CD4-positive, alpha-beta memory T cell (primary cell): ENCODE data around the gene SSU72. TPM values are rescaled to one million over a fixed set of nuclear protein-coding genes. Genes with fewer than 3 reads are reported as not detected.

Experiments used
- CTCF ChIA-PET: fragments of 350-600 bp; sonication (Branson Sonifier 250); formaldehyde crosslinking; loops from one replicate; lab custom pipeline; 2021; ENCODE audit warnings: inconsistent platforms; ENCODE audit not compliant: partially characterized antibody; lab: Charles Lee
- POLR2A ChIA-PET: fragments of 350-600 bp; sonication (Branson Sonifier 250); formaldehyde crosslinking; loops from one replicate; lab custom pipeline; 2021; ENCODE audit not compliant: partially characterized antibody; lab: Charles Lee
- DNase-seq, 5 donors: peaks; one replicate each; pipeline versions ENCODE4 v3.0.0 to v3.0.0-alpha.2; 2020 to 2022; ENCODE audit warnings: mixed read lengths in 1 of 5
- H3K27ac ChIP-seq: one replicate; pipeline ENCODE4 v1.7.0; 2013; ENCODE audit warnings: low read depth, low read length
- H3K27me3 ChIP-seq: 2 replicates; pipeline ENCODE4 v1.7.0; 2013; ENCODE audit warnings: mild to moderate bottlenecking, low read length, moderate library complexity; ENCODE audit not compliant: insufficient read depth
- H3K36me3 ChIP-seq: 2 replicates; pipeline ENCODE4 v1.7.0; 2013; ENCODE audit warnings: mild to moderate bottlenecking, low read length, moderate library complexity; ENCODE audit not compliant: insufficient read depth
- H3K4me1 ChIP-seq: 2 replicates; pipeline ENCODE4 v1.7.0; 2013; ENCODE audit warnings: mild to moderate bottlenecking, low read length, moderate library complexity; ENCODE audit not compliant: insufficient read depth
- H3K4me3 ChIP-seq, 2 donors: one replicate each; pipeline ENCODE4 v1.7.0; 2013; ENCODE audit warnings: low read length in 2 of 2, mild to moderate bottlenecking in 1 of 2
- H3K9me3 ChIP-seq, 2 donors: one replicate each; pipeline ENCODE4 v1.7.0; 2013; ENCODE audit warnings: low read length in 2 of 2, control low read depth in 1 of 2; ENCODE audit not compliant: control insufficient read depth in 1 of 2
- H3K27ac Mint-ChIP-seq, 7 donors: one replicate each; pipeline ENCODE4 v1.8.0; 2020 to 2021; ENCODE audit warnings: mixed read lengths in 7 of 7, mild to moderate bottlenecking in 6 of 7, inconsistent platforms in 3 of 7, moderate library complexity in 3 of 7
- H3K27me3 Mint-ChIP-seq, 2 donors: one replicate each; pipeline ENCODE4 v1.8.0; 2020 to 2021; ENCODE audit warnings: mixed read lengths in 2 of 2
- H3K36me3 Mint-ChIP-seq, 2 donors: one replicate each; pipeline ENCODE4 v1.8.0; 2020 to 2021; ENCODE audit warnings: mixed read lengths in 2 of 2, inconsistent platforms in 1 of 2, mild to moderate bottlenecking in 1 of 2
- H3K4me1 Mint-ChIP-seq, 4 donors: one replicate each; pipeline ENCODE4 v1.8.0; 2020 to 2021; ENCODE audit warnings: mixed read lengths in 4 of 4, mild to moderate bottlenecking in 1 of 4
- H3K4me3 Mint-ChIP-seq, 8 donors: one replicate each; pipeline ENCODE4 v1.8.0; 2020 to 2021; ENCODE audit warnings: mixed read lengths in 8 of 8, mild to moderate bottlenecking in 7 of 8, moderate library complexity in 6 of 8, inconsistent platforms in 3 of 8
- H3K9me3 Mint-ChIP-seq, 8 donors: one replicate each; pipeline ENCODE4 v1.8.0; 2020 to 2021; ENCODE audit warnings: mixed read lengths in 8 of 8, mild to moderate bottlenecking in 5 of 8, inconsistent platforms in 3 of 8, moderate library complexity in 1 of 8
- intact Hi-C: fragments of 100-400 bp; cut with micrococcal nuclease; formaldehyde crosslinking; loops from one replicate; pipeline ENCODE4 v1.15.1; 2023
- polyA plus RNA-seq, 2 donors: library from polyadenylated mRNA; unstranded; fragments of 300-500 nt; fragmentation: Illumina TruSeq; gene quantifications; one replicate each; pipeline ENCODE4 v1.2.3, GENCODE V29; 2021
- total RNA-seq, 2 experiments: library from RNA; stranded (reverse); gene quantifications; one replicate each; pipeline ENCODE4 v1.2.3, GENCODE V29; 2021

Gene SSU72
- total and polyA plus RNA-seq, 4 experiments from 2014 or later, result 128 to 209 (median 167) TPM

GRCh38 chr1:1547011-1547410, 27.7 kb downstream of the SSU72 start:
- CTCF ChIA-PET, result no interaction called here

GRCh38 chr1:1545946-1546737, 28.5 kb downstream of the SSU72 start:
- H3K9me3 ChIP-seq, result no peaks in the 10 kb centered on the region
- peaks cover 0 to 6% (median 4%) of the 10 kb centered on the region in 4 donors for H3K4me1 Mint-ChIP-seq
- ChIA-PET POLR2A (interaction anchor here (0.6 to 1.0 kb wide), 2 partner anchors 28 to 345 kb away, joined by 3 to 5 read pairs; partner anchors contain the start of gene SSU72), CTCF (no interaction called here)
- H3K27me3 Mint-ChIP-seq, result no peaks in the 10 kb centered on the region
- peaks cover 0 to 4% of the 10 kb centered on the region in 2 donors for H3K36me3 Mint-ChIP-seq
- intact Hi-C loops, result no loop called here
- H3K27ac ChIP-seq, result no peak overlapping the region
- no peak for DNase-seq
- no peak overlapping the region for H3K27ac Mint-ChIP-seq
- no peaks in the 10 kb centered on the region for H3K27me3 ChIP-seq
- no peak overlapping the region for H3K4me3 ChIP-seq
- H3K36me3 ChIP-seq, result no peaks in the 10 kb centered on the region
- no peaks in the 10 kb centered on the region for H3K9me3 Mint-ChIP-seq
- H3K4me1 ChIP-seq, result no peaks in the 10 kb centered on the region
- H3K4me3 Mint-ChIP-seq, result no peak overlapping the region

More at GRCh38 chr1:1547011-1547410, 27.7 kb downstream of the SSU72 start:
- Mint-ChIP-seq H3K36me3 (peaks cover 0 to 3% of the 10 kb centered on the region in 2 donors), H3K9me3 (no peaks in the 10 kb centered on the region), H3K4me1 (peaks cover 0 to 12% (median 2%) of the 10 kb centered on the region in 4 donors), H3K4me3 (no peak overlapping the region), H3K27me3 (no peaks in the 10 kb centered on the region), H3K27ac (peak overlapping the region in 2 of 7 donors; percentile 35 to 36)
- POLR2A ChIA-PET, result interaction anchor here (1.0 kb wide), 1 partner anchor 27 kb away, joined by 5 read pairs; the partner anchor contains the start of gene SSU72
- no peak for DNase-seq
- Histone ChIP-seq H3K27me3 (no peaks in the 10 kb centered on the region), H3K27ac (no peak overlapping the region), H3K4me3 (no peak overlapping the region), H3K9me3 (no peaks in the 10 kb centered on the region), H3K36me3 (no peaks in the 10 kb centered on the region), H3K4me1 (no peaks in the 10 kb centered on the region)
- intact Hi-C loops, result no loop called here

DNA sequence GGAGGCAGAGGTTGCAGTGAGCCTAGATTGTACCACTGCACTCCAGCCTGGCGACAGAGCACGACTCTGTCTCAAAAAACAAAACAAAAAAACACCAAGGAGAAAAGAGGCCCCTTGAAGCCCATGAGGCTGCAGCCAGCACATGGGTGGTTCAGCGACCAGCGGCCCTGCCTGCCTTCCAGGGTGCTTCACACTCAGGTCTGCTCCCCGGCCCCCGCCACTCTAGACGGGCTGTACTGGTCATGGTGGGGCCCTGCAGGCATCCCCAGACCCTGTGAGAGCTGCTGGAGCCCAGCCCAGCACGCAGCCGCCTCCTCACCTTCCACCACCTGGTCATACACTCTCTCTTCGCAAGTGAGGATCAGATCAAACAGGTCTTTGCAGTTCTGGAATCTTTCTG, 30.1 kb downstream of the SSU72 start:
- H3K27me3 Mint-ChIP-seq, result no peaks in the 10 kb centered on the region
- H3K36me3 Mint-ChIP-seq, result peaks cover 0 to 4% of the 10 kb centered on the region in 2 donors
- H3K4me3 ChIP-seq, result no peak overlapping the region
- no peak overlapping the region for H3K4me3 Mint-ChIP-seq
- H3K4me1 Mint-ChIP-seq, result peaks cover 0 to 5% (median 2%) of the 10 kb centered on the region in 4 donors
- H3K4me1 ChIP-seq, result peaks cover under 1% of the 10 kb centered on the region
- POLR2A ChIA-PET, result no interaction called here
- H3K27me3 ChIP-seq, result no peaks in the 10 kb centered on the region
- H3K27ac Mint-ChIP-seq, result no peak overlapping the region
- H3K9me3 Mint-ChIP-seq, result no peaks in the 10 kb centered on the region
- CTCF ChIA-PET, result no interaction called here
- H3K27ac ChIP-seq, result no peak overlapping the region
- no peaks in the 10 kb centered on the region for H3K36me3 ChIP-seq
- intact Hi-C loops, result no loop called here
- no peak for DNase-seq
- no peaks in the 10 kb centered on the region for H3K9me3 ChIP-seq

DNA sequence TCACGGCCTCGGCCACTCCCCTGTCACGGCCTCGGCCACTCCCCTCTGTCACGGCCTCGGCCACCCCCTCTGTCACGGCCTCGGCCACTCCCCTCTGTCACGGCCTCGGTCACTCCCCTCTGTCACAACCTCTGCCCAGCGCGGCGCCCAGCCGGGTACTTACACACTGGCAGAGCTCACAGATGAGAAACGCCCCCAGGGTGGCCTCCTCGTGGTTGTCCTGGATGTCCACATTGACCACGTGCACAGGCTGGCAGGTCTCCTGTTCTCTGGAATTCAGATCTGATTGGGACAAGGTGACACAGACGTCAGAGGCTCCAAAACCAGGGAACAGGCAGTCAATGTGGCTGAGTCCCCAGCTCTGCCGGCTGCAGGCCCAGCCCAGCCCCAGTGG, 31.0 kb downstream of the SSU72 start:
- Mint-ChIP-seq H3K27me3 (no peaks in the 10 kb centered on the region), H3K36me3 (peaks cover 0 to 4% of the 10 kb centered on the region in 2 donors), H3K4me1 (peaks cover 0 to 5% (median 2%) of the 10 kb centered on the region in 4 donors), H3K9me3 (no peaks in the 10 kb centered on the region), H3K27ac (no peak overlapping the region), H3K4me3 (no peak overlapping the region)
- Histone ChIP-seq H3K4me3 (no peak overlapping the region), H3K27me3 (no peaks in the 10 kb centered on the region), H3K36me3 (no peaks in the 10 kb centered on the region), H3K27ac (no peak overlapping the region), H3K4me1 (peaks cover 5% of the 10 kb centered on the region), H3K9me3 (no peaks in the 10 kb centered on the region)
- no peak for DNase-seq
- intact Hi-C loops, result no loop called here
- ChIA-PET CTCF (no interaction called here), POLR2A (interaction anchor here (0.9 kb wide), 1 partner anchor 70 kb away, joined by 3 read pairs; no protein-coding TSS in a partner anchor)

GRCh38 chr1:1542766-1543705, 31.6 kb downstream of the SSU72 start:
- peak overlapping the region in 1 of 8 donors; percentile 34 for H3K4me3 Mint-ChIP-seq
- POLR2A ChIA-PET, result interaction anchor here (0.9 kb wide), 1 partner anchor 70 kb away, joined by 3 read pairs; no protein-coding TSS in a partner anchor

DNA sequence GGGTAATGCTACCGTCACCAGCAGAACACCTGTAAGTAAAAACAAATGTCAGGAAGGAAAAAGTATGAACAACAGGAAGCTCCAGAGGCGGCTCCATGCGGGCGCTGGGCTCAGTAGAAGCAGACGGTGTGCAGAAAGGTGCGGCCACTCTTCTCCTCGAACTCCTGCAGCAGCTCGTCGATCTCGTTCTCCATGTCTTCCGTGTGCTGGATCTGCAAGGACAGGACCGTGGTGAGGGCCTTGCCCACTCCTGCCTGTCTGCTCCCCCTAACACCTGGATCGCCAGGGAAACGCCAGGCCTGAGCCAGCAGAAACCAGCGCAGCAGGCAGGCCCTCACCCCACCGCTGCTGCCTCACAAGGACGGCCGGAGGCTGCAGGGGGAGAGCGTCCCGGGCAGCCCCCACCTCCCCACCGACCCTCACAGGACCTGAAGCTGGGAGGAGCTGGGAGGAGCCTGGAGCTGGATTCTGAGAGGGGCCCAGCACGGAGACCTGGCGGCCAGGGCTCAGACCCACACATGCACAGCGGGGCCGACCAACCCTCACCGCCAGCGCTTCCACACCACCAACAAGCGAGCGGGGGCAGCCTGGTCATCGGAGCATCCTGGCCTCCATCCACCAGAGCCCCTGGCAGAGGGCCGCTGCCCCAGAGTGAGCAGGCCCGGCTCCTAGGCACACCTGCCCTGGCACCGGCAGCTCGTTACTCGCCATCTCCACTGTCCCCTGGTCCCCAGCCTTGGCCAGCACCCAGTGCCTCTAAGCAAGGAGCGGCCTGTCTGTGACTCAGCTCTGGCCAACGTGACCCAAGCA, 32.5 kb downstream of the SSU72 start:
- POLR2A ChIA-PET, result no interaction called here
- no peak for DNase-seq
- H3K4me1 ChIP-seq, result peaks cover 5% of the 10 kb centered on the region
- Mint-ChIP-seq H3K27ac (peak overlapping the region in 3 of 7 donors; percentile 18 to 75 (median 64)), H3K27me3 (no peaks in the 10 kb centered on the region), H3K4me1 (peaks cover 0 to 5% (median 2%) of the 10 kb centered on the region in 4 donors), H3K4me3 (peak overlapping the region; percentile 29 to 68 (median 50)), H3K36me3 (peaks cover 0 to 4% of the 10 kb centered on the region in 2 donors), H3K9me3 (no peaks in the 10 kb centered on the region)
- intact Hi-C loops, result no loop called here
- no peak overlapping the region for H3K27ac ChIP-seq
- H3K36me3 ChIP-seq, result no peaks in the 10 kb centered on the region
- no peaks in the 10 kb centered on the region for H3K9me3 ChIP-seq
- CTCF ChIA-PET, result no interaction called here
- no peaks in the 10 kb centered on the region for H3K27me3 ChIP-seq
- no peak overlapping the region for H3K4me3 ChIP-seq

More at GRCh38 chr1:1542766-1543705, 31.6 kb downstream of the SSU72 start:
- H3K4me1 ChIP-seq, result peaks cover 5% of the 10 kb centered on the region
- Mint-ChIP-seq H3K27ac (peak overlapping the region in 2 of 7 donors; percentile 57 to 75), H3K9me3 (no peaks in the 10 kb centered on the region), H3K4me1 (peaks cover 0 to 5% (median 2%) of the 10 kb centered on the region in 4 donors), H3K27me3 (no peaks in the 10 kb centered on the region), H3K36me3 (peaks cover 0 to 4% of the 10 kb centered on the region in 2 donors)
- no peaks in the 10 kb centered on the region for H3K27me3 ChIP-seq
- DNase-seq, result no peak
- CTCF ChIA-PET, result no interaction called here
- no peak overlapping the region for H3K4me3 ChIP-seq
- intact Hi-C loops, result no loop called here
- H3K27ac ChIP-seq, result no peak overlapping the region
- no peaks in the 10 kb centered on the region for H3K36me3 ChIP-seq
- no peaks in the 10 kb centered on the region for H3K9me3 ChIP-seq
